Activated naive CD8-positive, alpha-beta T cell treated with anti-CD3 and anti-CD28 coated beads for 36 hours (primary cell): ENCODE measurements around the gene HOXB4. TPM values are rescaled to one million over a fixed set of nuclear protein-coding genes. Genes with fewer than 3 reads are reported as not detected.

Experiments used
- DNase-seq: peaks from one replicate; pipeline ENCODE4 v3.0.0; 2021
- H3K27ac Mint-ChIP-seq: one replicate; pipeline ENCODE4 v1.8.0; 2022; ENCODE audit warnings: mild to moderate bottlenecking, moderate library complexity, mixed read lengths
- H3K27me3 Mint-ChIP-seq: one replicate; pipeline ENCODE4 v1.8.0; 2022; ENCODE audit warnings: mild to moderate bottlenecking, mixed read lengths
- H3K36me3 Mint-ChIP-seq: one replicate; pipeline ENCODE4 v1.8.0; 2021; ENCODE audit warnings: mild to moderate bottlenecking, mixed read lengths
- H3K4me1 Mint-ChIP-seq: one replicate; pipeline ENCODE4 v1.8.0; 2021; ENCODE audit warnings: mixed read lengths
- H3K4me3 Mint-ChIP-seq: one replicate; pipeline ENCODE4 v1.8.0; 2022; ENCODE audit warnings: mild to moderate bottlenecking, moderate library complexity, mixed read lengths
- H3K9me3 Mint-ChIP-seq: one replicate; pipeline ENCODE4 v1.8.0; 2022; ENCODE audit warnings: mixed read lengths
- total RNA-seq, 2 experiments: library from RNA; stranded (reverse); gene quantifications; one replicate each; pipeline ENCODE4 v1.2.3, GENCODE V29; 2021

Gene HOXB4
- total RNA-seq, 2 experiments from 2014 or later, result 1.3 to 1.9 TPM

GRCh38 chr17:48549281-48549630, 28.9 kb downstream of the HOXB4 start:
- Mint-ChIP-seq H3K4me3 (no peak overlapping the region), H3K36me3 (no peaks in the 10 kb centered on the region), H3K4me1 (peaks cover 34% of the 10 kb centered on the region), H3K9me3 (no peaks in the 10 kb centered on the region), H3K27ac (no peak overlapping the region), H3K27me3 (peaks cover 6% of the 10 kb centered on the region)
- DNase-seq, result no peak

DNA sequence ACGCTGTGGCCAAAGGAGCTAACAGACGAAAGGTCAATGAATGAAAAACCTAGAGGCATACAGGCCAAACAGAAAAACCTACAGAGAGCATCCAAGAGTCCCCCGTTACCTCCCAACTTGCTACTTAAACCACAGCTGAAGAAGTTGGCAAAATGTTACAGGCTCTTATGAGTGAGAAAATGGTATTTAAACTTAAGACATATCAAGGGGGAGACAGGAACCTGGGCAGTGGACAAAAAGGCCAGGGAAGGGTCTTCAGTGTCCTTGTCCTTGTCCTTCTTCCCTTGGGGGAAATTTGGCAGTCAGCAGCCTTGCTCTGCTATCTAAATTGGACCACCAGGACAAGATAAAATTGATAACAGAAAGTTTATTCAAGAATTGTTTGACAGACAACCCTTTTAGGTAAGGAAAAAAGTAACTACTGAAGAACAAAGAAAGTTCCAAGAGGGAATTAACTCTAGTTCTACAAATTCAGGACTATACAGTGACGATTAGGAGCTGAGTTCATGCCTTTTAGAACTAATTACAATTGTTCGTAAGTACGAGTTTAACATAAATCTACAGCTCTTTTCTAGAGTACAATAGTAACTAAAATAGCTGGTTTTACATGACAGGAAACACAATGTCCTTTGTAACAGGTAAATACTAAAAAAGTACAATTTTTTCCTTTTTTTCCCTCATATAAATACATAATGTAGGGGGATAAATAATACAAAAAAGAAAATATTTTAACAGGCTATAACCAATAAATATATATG, 29.4 kb downstream of the HOXB4 start:
- Mint-ChIP-seq H3K4me1 (peaks cover 34% of the 10 kb centered on the region), H3K27me3 (peaks cover 5% of the 10 kb centered on the region), H3K9me3 (no peaks in the 10 kb centered on the region), H3K27ac (peak overlapping the region; percentile 81), H3K36me3 (no peaks in the 10 kb centered on the region), H3K4me3 (peak overlapping the region; percentile 59)
- DNase-seq, result no peak

DNA sequence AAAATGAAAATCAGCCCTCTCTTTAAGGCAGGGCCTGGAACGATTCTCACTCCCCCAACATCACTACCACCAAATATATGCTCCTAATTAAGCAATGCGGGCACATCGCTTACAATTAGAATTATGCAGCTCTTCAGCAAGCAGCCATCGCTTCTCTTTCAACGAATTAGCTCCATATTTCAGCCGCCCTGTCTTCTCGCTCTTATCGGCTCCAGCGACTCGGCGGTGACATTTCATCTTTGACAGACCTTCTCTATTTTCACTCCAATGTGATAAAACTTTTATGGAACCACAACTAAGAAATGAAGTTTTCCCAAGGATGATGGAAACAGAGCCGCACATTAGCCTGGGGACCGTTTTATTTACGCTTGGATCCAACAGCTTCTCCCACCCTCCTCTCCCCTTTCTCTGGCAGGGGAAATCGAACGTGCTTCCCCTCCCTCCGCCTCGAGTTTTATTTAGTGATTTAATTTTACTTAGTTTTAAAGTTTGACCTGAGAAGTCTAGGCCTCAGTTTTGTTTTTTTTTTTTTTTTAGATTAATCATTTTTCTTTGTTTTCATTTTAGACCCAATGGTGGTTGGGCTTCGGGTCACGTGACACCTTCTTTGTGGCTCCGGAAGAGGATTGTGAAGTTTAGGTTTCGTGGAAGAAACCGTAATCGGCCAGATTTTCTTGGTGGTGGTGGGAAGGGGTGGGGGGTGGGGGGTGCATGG, 30.2 kb downstream of the HOXB4 start:
- H3K9me3 Mint-ChIP-seq, result no peaks in the 10 kb centered on the region
- no peaks in the 10 kb centered on the region for H3K36me3 Mint-ChIP-seq
- peaks cover 5% of the 10 kb centered on the region for H3K27me3 Mint-ChIP-seq
- peak overlapping the region; percentile 81 for H3K27ac Mint-ChIP-seq
- DNase-seq, result peak; percentile 42
- peaks cover 34% of the 10 kb centered on the region for H3K4me1 Mint-ChIP-seq
- peak overlapping the region; percentile 59 for H3K4me3 Mint-ChIP-seq

DNA sequence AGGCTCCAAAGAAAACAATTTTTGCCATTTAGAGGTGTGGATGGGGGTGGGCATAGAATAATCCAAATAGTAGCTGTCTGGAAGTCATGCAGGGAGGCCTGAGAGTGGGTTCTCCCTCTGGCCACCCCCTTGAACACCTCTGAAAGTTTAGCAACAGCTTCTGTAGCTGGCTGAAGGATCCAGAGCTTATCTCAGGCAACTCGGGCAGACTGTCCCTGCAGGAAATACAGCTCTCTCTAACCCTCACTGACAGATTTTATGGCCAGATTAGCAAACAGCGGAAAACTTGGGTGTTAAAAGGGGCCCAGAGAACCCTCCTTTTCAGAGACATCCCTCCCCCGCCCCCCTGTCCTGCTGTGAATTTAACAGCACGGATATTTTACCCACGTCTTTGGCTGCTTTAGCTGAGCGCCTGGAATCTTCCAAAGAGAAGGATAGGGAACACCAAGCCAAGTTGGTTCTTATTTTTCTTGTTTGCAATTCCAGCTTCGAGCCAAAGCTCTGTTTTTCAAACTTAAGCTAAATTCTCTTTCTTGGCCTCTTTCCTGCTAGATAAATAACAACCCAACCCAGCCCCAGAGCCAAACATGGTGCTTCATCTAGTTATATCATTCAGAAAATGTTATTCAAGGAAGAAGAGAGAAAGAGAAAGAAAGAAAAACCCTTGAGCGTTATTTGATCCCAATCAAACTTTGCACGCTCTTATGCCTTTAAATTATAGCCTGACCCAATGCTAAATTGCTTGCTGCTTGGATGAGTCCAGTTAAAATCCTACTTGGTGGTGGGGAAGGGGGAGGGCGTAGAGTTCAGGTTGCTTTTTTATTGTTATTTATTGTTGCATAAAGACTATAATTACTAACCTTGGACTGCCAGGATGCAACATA, 31.0 kb downstream of the HOXB4 start:
- no peak for DNase-seq
- H3K4me1 Mint-ChIP-seq, result peaks cover 35% of the 10 kb centered on the region
- H3K4me3 Mint-ChIP-seq, result peak overlapping the region; percentile 59
- peaks cover 5% of the 10 kb centered on the region for H3K36me3 Mint-ChIP-seq
- peaks cover 7% of the 10 kb centered on the region for H3K27me3 Mint-ChIP-seq
- H3K9me3 Mint-ChIP-seq, result no peaks in the 10 kb centered on the region
- peak overlapping the region; percentile 81 for H3K27ac Mint-ChIP-seq

DNA sequence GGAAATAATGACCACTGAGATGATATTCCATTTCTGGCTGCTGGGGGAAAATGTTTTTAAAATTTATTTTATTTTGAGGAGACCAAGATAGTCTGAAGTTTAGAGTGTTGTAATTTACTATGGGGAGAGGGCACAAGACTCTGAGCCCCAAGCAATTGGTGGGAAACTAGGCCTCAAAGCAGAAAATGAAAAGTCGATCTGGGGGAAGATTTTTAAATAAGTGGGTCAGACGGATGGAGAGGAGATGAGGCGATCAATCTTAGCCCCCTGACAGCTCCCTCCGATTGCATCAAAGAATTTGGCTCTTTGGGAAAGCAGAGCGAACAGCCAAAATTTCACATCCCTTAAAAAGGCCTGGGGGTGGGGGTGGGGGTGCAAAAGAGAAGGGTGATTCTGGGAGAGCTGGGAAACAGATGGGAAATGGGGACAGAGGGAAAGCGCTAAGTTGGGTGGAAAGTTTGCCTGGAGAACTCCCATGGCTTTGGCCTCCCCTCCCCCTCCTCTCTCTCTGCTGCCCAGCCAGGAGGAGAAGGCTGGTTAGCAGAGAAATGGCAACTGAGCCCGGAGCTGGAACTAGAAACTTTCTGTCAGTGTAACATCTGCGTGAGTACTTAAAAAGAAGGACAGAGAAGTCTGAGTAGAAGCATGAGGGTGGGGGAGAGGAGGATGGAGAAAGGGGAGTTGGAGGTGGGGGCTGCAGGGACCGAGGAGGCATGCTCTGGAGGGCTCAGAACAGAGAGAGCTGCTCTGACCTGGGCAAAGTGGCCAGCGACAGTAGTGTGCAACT, 31.8 kb downstream of the HOXB4 start:
- Mint-ChIP-seq H3K27ac (peak overlapping the region; percentile 81), H3K36me3 (peaks cover 10% of the 10 kb centered on the region), H3K27me3 (peaks cover 13% of the 10 kb centered on the region), H3K4me3 (peak overlapping the region; percentile 9), H3K9me3 (no peaks in the 10 kb centered on the region), H3K4me1 (peaks cover 40% of the 10 kb centered on the region)
- DNase-seq, result no peak

DNA sequence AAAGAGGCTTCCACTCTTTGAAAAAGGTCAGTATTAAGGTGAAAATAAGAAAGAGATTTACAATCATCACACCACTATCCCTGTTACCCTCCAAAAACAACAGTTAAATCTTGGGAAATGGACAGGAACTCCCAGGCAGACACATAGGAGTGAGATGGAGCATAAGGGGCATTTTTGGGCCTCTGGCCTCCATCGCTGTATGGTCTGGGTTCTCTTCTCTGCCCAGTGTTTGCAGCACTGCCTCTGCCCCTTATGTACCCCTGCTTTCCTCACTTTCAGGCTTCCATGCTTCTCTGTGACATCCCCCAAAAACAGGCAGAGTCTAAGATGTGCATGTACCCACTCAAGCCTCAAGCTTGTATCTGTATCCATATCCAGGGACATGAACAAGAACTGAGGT, 32.6 kb downstream of the HOXB4 start:
- Mint-ChIP-seq H3K4me1 (peaks cover 43% of the 10 kb centered on the region), H3K27ac (peak overlapping the region; percentile 48)
- no peak for DNase-seq

GRCh38 chr17:48545022-48545375, 33.2 kb downstream of the HOXB4 start, which contains the start of gene HOXB2:
Gene HOXB2 (minus strand): TSS chr17:48545109. CDS start chr17:48544911, 198 bp downstream.
- H3K27me3 Mint-ChIP-seq, result peaks cover 13% of the 10 kb centered on the region
- DNase-seq, result no peak
- peaks cover 48% of the 10 kb centered on the region for H3K4me1 Mint-ChIP-seq
- H3K4me3 Mint-ChIP-seq, result peak within 1 kb of the TSS; percentile 85
- H3K36me3 Mint-ChIP-seq, result peaks cover 10% of the 10 kb centered on the region
- no peaks in the 10 kb centered on the region for H3K9me3 Mint-ChIP-seq
- peak within 1 kb of the TSS; percentile 86 for H3K27ac Mint-ChIP-seq

More for the DNA sequence above, 32.6 kb downstream of the HOXB4 start:
- H3K27me3 Mint-ChIP-seq, result peaks cover 13% of the 10 kb centered on the region
- peaks cover 10% of the 10 kb centered on the region for H3K36me3 Mint-ChIP-seq
- H3K9me3 Mint-ChIP-seq, result no peaks in the 10 kb centered on the region
- H3K4me3 Mint-ChIP-seq, result peak overlapping the region; percentile 85

DNA sequence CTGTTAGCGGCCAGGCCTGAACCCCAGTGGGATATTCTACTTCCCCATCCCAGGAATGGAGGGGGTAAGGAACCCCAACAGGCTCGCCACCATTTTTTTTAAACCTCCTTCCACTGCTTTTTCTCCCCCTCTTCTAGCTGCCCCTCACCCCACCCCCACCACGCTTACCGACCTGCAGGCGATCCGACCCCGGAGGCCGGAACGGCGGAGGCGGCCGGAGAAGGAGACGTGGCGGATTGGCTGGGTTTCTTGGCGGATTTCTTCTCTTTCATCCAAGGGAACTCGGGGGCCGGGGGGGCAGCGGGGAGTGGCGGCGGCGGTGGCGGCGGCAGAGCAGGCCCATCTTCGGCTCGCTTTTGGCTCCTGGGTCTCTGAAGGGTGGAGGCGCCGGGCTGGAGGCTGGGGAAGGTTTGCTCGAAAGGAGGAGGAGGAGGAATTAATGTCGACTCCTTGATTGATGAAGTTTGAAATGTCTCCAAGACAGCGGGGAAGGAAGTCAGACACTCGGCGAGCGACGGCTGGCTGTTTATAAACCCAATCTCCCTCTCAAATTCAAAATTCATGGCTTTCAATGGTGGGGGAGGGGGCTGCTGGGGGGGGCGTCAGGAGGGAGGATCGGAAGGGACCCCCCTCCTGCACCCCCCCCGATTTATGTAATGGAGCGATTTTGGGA, 33.7 kb downstream of the HOXB4 start:
- H3K4me1 Mint-ChIP-seq, result peaks cover 50% of the 10 kb centered on the region
- peaks cover 13% of the 10 kb centered on the region for H3K27me3 Mint-ChIP-seq
- H3K9me3 Mint-ChIP-seq, result no peaks in the 10 kb centered on the region
- peaks cover 10% of the 10 kb centered on the region for H3K36me3 Mint-ChIP-seq
- DNase-seq, result peak; percentile 53
- peak overlapping the region; percentile 85 for H3K4me3 Mint-ChIP-seq
- H3K27ac Mint-ChIP-seq, result peak overlapping the region; percentile 86

- peaks cover 50% of the 10 kb centered on the region for H3K4me1 Mint-ChIP-seq
- DNase-seq, result peak; percentile 58
- H3K27me3 Mint-ChIP-seq, result peaks cover 17% of the 10 kb centered on the region
- peaks cover 10% of the 10 kb centered on the region for H3K36me3 Mint-ChIP-seq
- peak overlapping the region; percentile 86 for H3K27ac Mint-ChIP-seq
- H3K4me3 Mint-ChIP-seq, result peak overlapping the region; percentile 85
- H3K9me3 Mint-ChIP-seq, result no peaks in the 10 kb centered on the region
Observed at GRCh38 chr17:48543854-48544348, 34.2 kb downstream of the HOXB4 start.

- peak; percentile 73 for DNase-seq
- Mint-ChIP-seq H3K4me1 (peaks cover 47% of the 10 kb centered on the region), H3K36me3 (peaks cover 10% of the 10 kb centered on the region), H3K27me3 (peaks cover 17% of the 10 kb centered on the region), H3K27ac (peak overlapping the region; percentile 89), H3K4me3 (peak overlapping the region; percentile 92), H3K9me3 (no peaks in the 10 kb centered on the region)
Observed at GRCh38 chr17:48543107-48543853, 34.9 kb downstream of the HOXB4 start.

DNA sequence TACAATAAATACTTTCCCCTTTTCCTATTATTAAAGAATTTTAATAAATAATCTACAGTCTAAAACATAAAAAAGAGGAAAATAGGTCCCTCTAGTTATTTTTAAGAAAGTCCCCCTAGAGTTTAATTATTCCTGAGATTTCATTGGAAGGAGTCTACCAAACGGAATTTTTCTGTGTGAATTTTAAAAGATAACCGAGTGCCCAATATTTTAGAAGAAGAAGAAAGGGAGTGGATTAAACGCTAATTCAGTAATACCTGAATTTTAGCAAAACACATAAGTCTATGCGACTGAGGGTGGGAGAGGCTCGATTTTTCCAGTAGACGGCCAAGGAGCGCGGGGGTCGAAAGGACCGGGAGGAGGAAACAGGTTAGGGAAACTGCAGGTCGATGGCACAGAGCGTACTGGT, 35.4 kb downstream of the HOXB4 start:
- peaks cover 17% of the 10 kb centered on the region for H3K27me3 Mint-ChIP-seq
- H3K4me1 Mint-ChIP-seq, result peaks cover 42% of the 10 kb centered on the region
- peaks cover 10% of the 10 kb centered on the region for H3K36me3 Mint-ChIP-seq
- H3K27ac Mint-ChIP-seq, result peak overlapping the region; percentile 89
- no peak for DNase-seq
- peak overlapping the region; percentile 92 for H3K4me3 Mint-ChIP-seq
- no peaks in the 10 kb centered on the region for H3K9me3 Mint-ChIP-seq

- H3K9me3 Mint-ChIP-seq, result no peaks in the 10 kb centered on the region
- peak overlapping the region; percentile 89 for H3K4me3 Mint-ChIP-seq
- H3K4me1 Mint-ChIP-seq, result peaks cover 36% of the 10 kb centered on the region
- peak; percentile 18 for DNase-seq
- peaks cover 10% of the 10 kb centered on the region for H3K36me3 Mint-ChIP-seq
- peak overlapping the region; percentile 99 for H3K27ac Mint-ChIP-seq
- peaks cover 17% of the 10 kb centered on the region for H3K27me3 Mint-ChIP-seq
Observed at GRCh38 chr17:48542114-48542656, 36.0 kb downstream of the HOXB4 start.

DNA sequence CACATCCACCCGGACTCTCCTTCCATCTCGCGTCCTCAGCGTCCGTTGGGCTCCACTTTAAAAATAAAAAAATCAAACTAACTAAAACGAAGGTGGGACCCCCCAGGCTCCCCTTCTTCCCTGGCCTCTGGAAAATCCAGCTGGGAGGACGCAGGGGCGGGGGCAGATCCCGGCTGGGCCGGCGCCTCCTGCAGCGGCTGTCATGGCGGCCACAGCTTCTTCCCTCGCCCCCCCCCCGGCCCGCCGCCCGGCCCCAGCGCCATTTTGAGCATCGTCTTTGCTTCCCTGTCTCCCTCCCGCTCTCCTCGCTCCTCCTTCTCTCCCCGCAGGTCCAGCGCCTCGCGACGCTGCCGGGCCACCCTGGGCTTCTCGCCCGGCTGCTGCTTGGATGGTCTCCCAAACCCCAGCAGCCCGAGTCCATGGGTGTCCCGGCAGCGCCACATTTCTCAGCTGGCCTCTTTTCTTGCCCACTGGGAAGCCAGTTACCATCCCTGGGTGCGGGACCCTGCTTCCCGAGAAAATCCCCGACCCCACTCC, 36.5 kb downstream of the HOXB4 start:
- Mint-ChIP-seq H3K4me1 (peaks cover 33% of the 10 kb centered on the region), H3K9me3 (no peaks in the 10 kb centered on the region), H3K27ac (peak overlapping the region; percentile 99), H3K27me3 (peaks cover 17% of the 10 kb centered on the region), H3K4me3 (peak overlapping the region; percentile 89), H3K36me3 (peaks cover 10% of the 10 kb centered on the region)
- peak; percentile 45 for DNase-seq
